Gastroesophageal sphincter (tissue), 3 donors: ENCODE measurements around the gene ATG4A.

Source experiments
- CTCF ChIP-seq, 4 experiments: fragments of 200-600 bp in 2 of 4; fragments of 450-650 bp in 2 of 4; sonication (generic) in 1 of 4; IDR thresholded peaks; one replicate each; pipeline ENCODE4 v1.5.1; 2017 to 2019; ENCODE audit warnings: antibody characterized with exemption in 4 of 4, mild to moderate bottlenecking in 2 of 4, moderate library complexity in 2 of 4
- EP300 ChIP-seq: sonication (generic); formaldehyde crosslinking; IDR thresholded peaks from one replicate; pipeline ENCODE4 v1.6.1; 2017; ENCODE audit warnings: antibody characterized with exemption, mild to moderate bottlenecking
- POLR2A ChIP-seq, 2 donors: fragments of 450-650 bp; IDR thresholded peaks; one replicate each; pipeline ENCODE4 v1.6.1; 2017; ENCODE audit warnings: antibody characterized with exemption in 2 of 2, mild to moderate bottlenecking in 2 of 2, moderate library complexity in 1 of 2

- TF ChIP-seq CTCF (IDR thresholded peaks at IDR 0.05) (no peak), POLR2A (IDR thresholded peaks at IDR 0.05) (no peak), EP300 (no peak)
Measured at GRCh38 chrX:108160309-108160708, 68.7 kb downstream of the ATG4A start.
